SJCRH30 (cell line): Measurements from ENCODE around the gene LCOR. TPM values are rescaled to one million over a fixed set of nuclear protein-coding genes. Genes with fewer than 3 reads are reported as not detected.
"Not testable (repeated sequence)": the region's sequence is repeated elsewhere in the genome, so short reads cannot be mapped to it uniquely, and the experiment has no call there.

Experiments used
- DNase-seq, 2 experiments: peaks; one replicate each; pipeline ENCODE4 v3.0.0-alpha.2; 2015 to 2020
- H3K27ac ChIP-seq: fragments of 250-450 bp; sonication (Bioruptor Pico); 2 replicates; pipeline ENCODE4 v1.5.1; 2020; ENCODE audit warnings: mild to moderate bottlenecking, moderate library complexity
- H3K27me3 ChIP-seq: fragments of 250-450 bp; sonication (Bioruptor Pico); 2 replicates; pipeline ENCODE4 v1.5.1; 2020; ENCODE audit warnings: mild to moderate bottlenecking, moderate library complexity
- H3K36me3 ChIP-seq: fragments of 250-450 bp; sonication (Bioruptor Pico); 2 replicates; pipeline ENCODE4 v1.5.1; 2020; ENCODE audit warnings: mild to moderate bottlenecking, moderate library complexity
- H3K4me1 ChIP-seq: fragments of 250-450 bp; sonication (Bioruptor Pico); 2 replicates; pipeline ENCODE4 v1.5.1; 2020; ENCODE audit warnings: mild to moderate bottlenecking, moderate library complexity
- H3K4me3 ChIP-seq: fragments of 250-450 bp; sonication (Bioruptor Pico); 2 replicates; pipeline ENCODE4 v1.5.1; 2020; ENCODE audit warnings: mild to moderate bottlenecking, moderate library complexity
- H3K9me3 ChIP-seq: fragments of 250-450 bp; sonication (Bioruptor Pico); replicated peaks from 2 replicates; pipeline ENCODE4 v1.5.1; 2020; ENCODE audit warnings: mild to moderate bottlenecking, moderate library complexity
- total RNA-seq: library from RNA; depleted of rRNA; stranded (reverse); fragments of >200 nt; shearing (Covaris generic); gene quantifications from 2 replicates; pipeline ENCODE4 v1.2.3, GENCODE V29; 2014; rRNA removed

LCOR gene
- total RNA-seq = 18.6 and 26.7 TPM in 2 replicates

- 0 out of 2 replicates have a peak, but pooled peaks cover 3% of the 10 kb centered on the region for H3K4me1 ChIP-seq
- peak within 1 kb of the TSS; percentile 83 for H3K27ac ChIP-seq
- H3K9me3 ChIP-seq = no peaks in the 10 kb centered on the region
- H3K27me3 ChIP-seq = no peaks in the 10 kb centered on the region
- peak within 1 kb of the TSS; percentile 85 for H3K4me3 ChIP-seq
- H3K36me3 ChIP-seq = no peaks in the 10 kb centered on the region
- DNase-seq = peak; percentile 79 to 83
Measured at GRCh38 chr10:96831867-96832720, at the start of gene LCOR. Gene LCOR (plus strand): TSS chr10:96832298. CDS start chr10:96949058, 116,760 bp downstream.

- Histone ChIP-seq H3K36me3 (no peaks in the 10 kb centered on the region), H3K27me3 (no peaks in the 10 kb centered on the region), H3K4me1 (no peaks in the 10 kb centered on the region), H3K9me3 (no peaks in the 10 kb centered on the region), H3K27ac (no peak overlapping the region), H3K4me3 (no peak overlapping the region)
- DNase-seq = no peak
Measured at GRCh38 chr10:96784253-96784652, 47.8 kb upstream of the LCOR start.

- Histone ChIP-seq H3K36me3 (no peaks in the 10 kb centered on the region), H3K4me1 (no peaks in the 10 kb centered on the region), H3K4me3 (no peak overlapping the region), H3K9me3 (no peaks in the 10 kb centered on the region), H3K27ac (no peak overlapping the region), H3K27me3 (no peaks in the 10 kb centered on the region)
- peak; percentile 5 to 10 for DNase-seq
Measured at GRCh38 chr10:96789571-96790108, 42.5 kb upstream of the LCOR start.

- Histone ChIP-seq H3K36me3 (no peaks in the 10 kb centered on the region), H3K4me3 (no peak overlapping the region), H3K27me3 (no peaks in the 10 kb centered on the region), H3K9me3 (no peaks in the 10 kb centered on the region), H3K4me1 (no peaks in the 10 kb centered on the region), H3K27ac (no peak overlapping the region)
- no peak for DNase-seq
Measured at GRCh38 chr10:96791902-96792301, 40.2 kb upstream of the LCOR start.

- no peak overlapping the region for H3K27ac ChIP-seq
- DNase-seq = no peak
- no peak overlapping the region for H3K4me3 ChIP-seq
- no peaks in the 10 kb centered on the region for H3K27me3 ChIP-seq
- H3K4me1 ChIP-seq = no peaks in the 10 kb centered on the region
- no peaks in the 10 kb centered on the region for H3K36me3 ChIP-seq
- H3K9me3 ChIP-seq = no peaks in the 10 kb centered on the region
Measured at GRCh38 chr10:96794836-96795733, 37.0 kb upstream of the LCOR start.

GRCh38 chr10:96797485-96797884 lies 34.6 kb upstream of the LCOR start:
- no peak for DNase-seq
- H3K4me3 ChIP-seq = no peak overlapping the region
- no peaks in the 10 kb centered on the region for H3K4me1 ChIP-seq
- H3K27me3 ChIP-seq = no peaks in the 10 kb centered on the region
- H3K27ac ChIP-seq = no peak overlapping the region
- no peaks in the 10 kb centered on the region for H3K36me3 ChIP-seq
- H3K9me3 ChIP-seq = no peaks in the 10 kb centered on the region

- no peak for DNase-seq
- H3K9me3 ChIP-seq = no peaks in the 10 kb centered on the region
- H3K27me3 ChIP-seq = no peaks in the 10 kb centered on the region
- H3K27ac ChIP-seq = no peak overlapping the region
- no peak overlapping the region for H3K4me3 ChIP-seq
- no peaks in the 10 kb centered on the region for H3K36me3 ChIP-seq
- no peaks in the 10 kb centered on the region for H3K4me1 ChIP-seq
Measured at GRCh38 chr10:96803288-96803664, 28.8 kb upstream of the LCOR start.

- H3K4me3 ChIP-seq = no peak overlapping the region
- peak in 1 of 2 experiments; percentile 17 for DNase-seq
- H3K9me3 ChIP-seq = no peaks in the 10 kb centered on the region
- H3K4me1 ChIP-seq = no peaks in the 10 kb centered on the region
- no peaks in the 10 kb centered on the region for H3K27me3 ChIP-seq
- H3K27ac ChIP-seq = no peak overlapping the region
- H3K36me3 ChIP-seq = no peaks in the 10 kb centered on the region
Measured at GRCh38 chr10:96814264-96814663, 17.8 kb upstream of the LCOR start.

- not testable (repeated sequence) for H3K4me3 ChIP-seq, DNase-seq, H3K27me3 ChIP-seq, H3K9me3 ChIP-seq, H3K27ac ChIP-seq, H3K4me1 ChIP-seq, H3K36me3 ChIP-seq
Measured at GRCh38 chr10:96818971-96819370, 13.1 kb upstream of the LCOR start.

GRCh38 chr10:96820765-96821164 lies 11.3 kb upstream of the LCOR start:
- H3K27me3 ChIP-seq = no peaks in the 10 kb centered on the region
- H3K9me3 ChIP-seq = no peaks in the 10 kb centered on the region
- no peak for DNase-seq
- no peaks in the 10 kb centered on the region for H3K4me1 ChIP-seq
- no peaks in the 10 kb centered on the region for H3K36me3 ChIP-seq
- H3K27ac ChIP-seq = no peak overlapping the region
- H3K4me3 ChIP-seq = no peak overlapping the region

GRCh38 chr10:96826438-96826837 lies 5.7 kb upstream of the LCOR start:
- no peaks in the 10 kb centered on the region for H3K4me1 ChIP-seq
- no peaks in the 10 kb centered on the region for H3K36me3 ChIP-seq
- DNase-seq = no peak

GRCh38 chr10:96828609-96829008 lies 3.5 kb upstream of the LCOR start:
- Histone ChIP-seq H3K27me3 (no peaks in the 10 kb centered on the region), H3K9me3 (no peaks in the 10 kb centered on the region), H3K4me3 (no peak overlapping the region), H3K4me1 (no peaks in the 10 kb centered on the region), H3K36me3 (no peaks in the 10 kb centered on the region), H3K27ac (no peak overlapping the region)
- DNase-seq = no peak

More at GRCh38 chr10:96826438-96826837, 5.7 kb upstream of the LCOR start:
- H3K27me3 ChIP-seq = no peaks in the 10 kb centered on the region
- H3K9me3 ChIP-seq = no peaks in the 10 kb centered on the region
- no peak overlapping the region for H3K4me3 ChIP-seq
- H3K27ac ChIP-seq = no peak overlapping the region

GRCh38 chr10:96829029-96829773 lies 2.9 kb upstream of the LCOR start:
- Histone ChIP-seq H3K9me3 (no peaks in the 10 kb centered on the region), H3K27me3 (no peaks in the 10 kb centered on the region), H3K27ac (no peak overlapping the region), H3K36me3 (no peaks in the 10 kb centered on the region), H3K4me1 (no peaks in the 10 kb centered on the region), H3K4me3 (no peak overlapping the region)
- DNase-seq = no peak

GRCh38 chr10:96830511-96831199 lies 1.4 kb upstream of the LCOR start:
- H3K4me1 ChIP-seq = 0 out of 2 replicates have a peak, but pooled peaks cover 3% of the 10 kb centered on the region
- DNase-seq = peak in 1 of 2 experiments; percentile 13
- no peaks in the 10 kb centered on the region for H3K9me3 ChIP-seq
- no peaks in the 10 kb centered on the region for H3K27me3 ChIP-seq
- no peaks in the 10 kb centered on the region for H3K36me3 ChIP-seq
- H3K4me3 ChIP-seq = peak overlapping the region; percentile 85; the same call in 1 of the 2 replicates
- H3K27ac ChIP-seq = no peak overlapping the region
